ENCODE data around the gene TMEM131L.

DNA sequence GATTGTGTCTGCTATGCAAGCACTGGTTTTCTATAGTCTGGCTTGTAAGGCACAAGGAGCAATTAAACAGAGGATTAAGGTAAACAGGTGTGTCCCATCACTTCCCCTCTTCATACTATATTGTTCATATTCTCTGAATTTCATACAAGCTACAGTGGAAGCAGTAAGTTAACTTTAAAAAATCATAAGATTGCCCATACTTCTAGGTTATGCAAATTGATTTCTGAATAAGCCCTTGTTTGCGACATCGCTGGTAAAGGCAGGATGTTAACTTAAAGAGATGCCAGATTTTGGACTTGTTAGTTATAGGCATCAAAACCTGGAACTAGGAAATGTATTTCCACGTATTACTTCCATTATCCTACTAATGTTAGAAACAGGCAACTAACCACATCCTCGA lies 1.0 kb upstream of the TMEM131L start:
- TF ChIP-seq, protein P1, sequence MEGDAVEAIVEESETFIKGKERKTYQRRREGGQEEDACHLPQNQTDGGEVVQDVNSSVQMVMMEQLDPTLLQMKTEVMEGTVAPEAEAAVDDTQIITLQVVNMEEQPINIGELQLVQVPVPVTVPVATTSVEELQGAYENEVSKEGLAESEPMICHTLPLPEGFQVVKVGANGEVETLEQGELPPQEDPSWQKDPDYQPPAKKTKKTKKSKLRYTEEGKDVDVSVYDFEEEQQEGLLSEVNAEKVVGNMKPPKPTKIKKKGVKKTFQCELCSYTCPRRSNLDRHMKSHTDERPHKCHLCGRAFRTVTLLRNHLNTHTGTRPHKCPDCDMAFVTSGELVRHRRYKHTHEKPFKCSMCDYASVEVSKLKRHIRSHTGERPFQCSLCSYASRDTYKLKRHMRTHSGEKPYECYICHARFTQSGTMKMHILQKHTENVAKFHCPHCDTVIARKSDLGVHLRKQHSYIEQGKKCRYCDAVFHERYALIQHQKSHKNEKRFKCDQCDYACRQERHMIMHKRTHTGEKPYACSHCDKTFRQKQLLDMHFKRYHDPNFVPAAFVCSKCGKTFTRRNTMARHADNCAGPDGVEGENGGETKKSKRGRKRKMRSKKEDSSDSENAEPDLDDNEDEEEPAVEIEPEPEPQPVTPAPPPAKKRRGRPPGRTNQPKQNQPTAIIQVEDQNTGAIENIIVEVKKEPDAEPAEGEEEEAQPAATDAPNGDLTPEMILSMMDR (IDR thresholded peaks at IDR 0.05), result no peak
- no peak for TF ChIP-seq EP300 (IDR thresholded peaks at IDR 0.05)
- TF ChIP-seq POLR2A (IDR thresholded peaks at IDR 0.05), result no peak
